ENCODE results near the gene EDIL3.
"Not testable (repeated sequence)": the region's sequence is repeated elsewhere in the genome, so short reads cannot be mapped to it uniquely, and the experiment has no call there.

The EDIL3 gene

DNA sequence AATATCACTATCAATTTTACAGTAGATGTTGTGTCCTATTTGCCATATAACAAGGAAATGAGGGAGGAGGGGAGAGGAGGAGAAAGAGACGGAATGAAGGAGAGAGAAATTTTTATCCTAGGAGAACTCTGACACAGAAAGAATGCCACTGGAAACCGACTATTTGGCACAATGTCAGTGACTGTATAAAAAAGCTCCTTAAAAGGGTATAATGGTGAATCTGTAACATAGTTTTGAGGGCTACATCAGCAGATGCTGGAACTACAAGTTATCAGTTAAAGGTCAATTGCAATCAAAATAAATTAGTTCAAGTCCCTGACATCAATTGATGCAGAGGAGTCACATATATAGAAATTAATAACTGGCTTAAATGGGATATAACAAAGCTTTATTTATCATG is 5.7 kb downstream of the EDIL3 start:
- DNase-seq = no peak

DNA sequence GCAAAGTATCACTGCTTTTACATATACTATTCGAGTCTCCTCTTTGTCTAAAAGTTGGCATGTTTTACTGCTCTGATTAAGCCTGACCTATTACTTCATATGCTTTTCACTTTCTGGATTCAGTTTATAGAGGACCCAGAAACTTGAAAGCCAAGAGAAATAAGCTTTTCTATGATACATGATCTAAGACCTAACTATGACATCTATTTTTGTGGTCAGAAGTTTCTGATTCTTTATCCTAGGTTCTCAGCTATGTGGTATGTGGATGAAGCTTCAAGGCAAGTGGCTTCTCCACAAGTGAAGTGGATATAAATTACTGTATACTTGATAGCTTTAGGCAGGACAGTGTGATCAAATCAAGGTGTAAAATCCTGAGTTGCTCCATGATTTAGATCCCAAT is 6.3 kb downstream of the EDIL3 start:
- no peak for DNase-seq

- no peak for DNase-seq
Measured at GRCh38 chr5:84376346-84376745, 8.3 kb downstream of the EDIL3 start.

DNA sequence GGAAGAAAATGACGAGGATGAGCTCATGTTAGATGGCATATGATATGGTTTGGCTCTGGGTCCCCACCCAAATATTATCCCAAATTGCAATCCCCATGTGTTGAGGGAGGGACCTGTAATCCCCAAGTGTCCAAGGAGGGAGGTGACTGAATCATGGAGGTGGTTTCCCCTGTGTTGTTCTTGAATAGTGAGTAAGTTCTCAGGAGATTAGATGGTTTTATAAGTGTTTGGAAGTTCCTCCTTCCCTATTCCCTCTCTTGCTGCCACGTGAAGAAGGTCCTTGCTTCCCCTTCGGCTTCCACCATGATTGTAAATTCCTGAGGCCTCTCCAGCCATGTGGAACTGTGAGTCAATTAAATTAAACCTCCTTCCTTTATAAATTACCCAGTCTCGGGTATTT is 10.1 kb downstream of the EDIL3 start:
- DNase-seq = no peak

DNA sequence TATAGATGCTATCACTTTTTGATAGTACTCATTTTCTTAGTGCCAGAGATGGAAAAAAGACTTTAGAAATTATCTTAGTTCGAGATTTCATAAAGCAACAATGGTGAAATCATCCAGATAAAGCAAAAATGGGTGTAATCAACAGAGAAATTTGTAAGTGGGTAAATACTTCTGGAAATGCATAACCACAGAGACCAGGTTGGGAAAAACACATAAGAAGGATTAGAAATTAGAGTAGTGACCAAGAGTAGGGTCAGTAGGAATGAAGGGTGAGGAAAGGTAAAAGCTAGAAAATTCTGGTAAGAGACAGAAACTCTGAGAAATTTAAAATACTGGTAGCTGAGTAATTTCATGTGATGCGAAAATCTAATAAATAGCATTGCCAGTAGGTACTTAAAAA is 11.2 kb downstream of the EDIL3 start:
- DNase-seq = no peak

- no peak for DNase-seq
Measured at GRCh38 chr5:84372066-84372695, 12.5 kb downstream of the EDIL3 start.

DNA sequence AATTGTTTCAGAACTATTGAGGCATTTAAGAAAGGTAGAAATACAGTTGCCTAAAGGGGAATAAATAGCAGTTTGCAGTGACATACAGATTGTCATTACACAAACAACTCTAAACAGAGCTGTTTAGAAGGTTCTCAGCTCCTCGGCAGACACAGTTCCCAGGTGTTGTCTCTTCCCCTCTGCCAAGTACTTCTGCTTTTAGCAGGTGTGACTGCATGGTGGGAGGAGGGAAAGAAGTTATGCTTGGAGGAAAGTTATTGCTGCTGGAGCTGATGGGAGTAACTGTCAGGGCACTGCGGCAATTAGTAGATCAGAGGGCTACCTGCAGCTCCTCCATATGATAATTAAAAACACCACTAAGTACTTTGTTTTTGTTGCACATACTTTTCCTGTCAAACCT is 14.5 kb downstream of the EDIL3 start:
- DNase-seq = no peak

GRCh38 chr5:84364043-84364442 is 20.6 kb downstream of the EDIL3 start:
- DNase-seq = no peak

DNA sequence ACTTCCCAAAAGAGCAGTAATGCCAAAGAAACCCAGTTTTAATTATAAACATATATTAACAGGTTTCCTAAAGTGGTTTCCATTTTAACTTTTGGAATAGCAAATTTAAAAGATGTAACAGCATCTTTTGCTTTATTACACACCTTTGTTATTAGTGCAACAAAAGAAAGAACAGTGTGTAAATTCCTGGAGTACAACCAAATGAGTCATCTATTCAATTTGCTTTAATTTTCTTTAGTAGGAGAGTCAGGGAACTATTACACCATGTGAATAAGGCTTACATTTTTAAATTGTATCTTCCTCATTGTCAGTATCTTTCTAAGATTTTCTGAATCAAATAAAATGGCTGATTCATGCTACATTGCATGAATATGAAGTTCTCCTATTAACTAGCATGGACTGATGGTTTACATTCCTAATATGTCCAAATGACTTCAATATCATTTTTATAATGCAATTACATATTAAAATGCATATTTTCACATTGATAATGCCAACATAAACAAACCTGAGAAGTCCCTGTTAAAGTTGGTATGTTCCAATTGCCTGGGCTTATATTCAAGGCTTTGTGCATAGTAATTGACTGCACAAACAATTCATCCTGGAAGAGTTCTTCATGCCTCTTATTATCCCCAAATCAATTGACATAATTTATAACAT is 22.5 kb downstream of the EDIL3 start:
- DNase-seq = no peak

GRCh38 chr5:84361572-84361971 is 23.1 kb downstream of the EDIL3 start:
- no peak for DNase-seq

DNA sequence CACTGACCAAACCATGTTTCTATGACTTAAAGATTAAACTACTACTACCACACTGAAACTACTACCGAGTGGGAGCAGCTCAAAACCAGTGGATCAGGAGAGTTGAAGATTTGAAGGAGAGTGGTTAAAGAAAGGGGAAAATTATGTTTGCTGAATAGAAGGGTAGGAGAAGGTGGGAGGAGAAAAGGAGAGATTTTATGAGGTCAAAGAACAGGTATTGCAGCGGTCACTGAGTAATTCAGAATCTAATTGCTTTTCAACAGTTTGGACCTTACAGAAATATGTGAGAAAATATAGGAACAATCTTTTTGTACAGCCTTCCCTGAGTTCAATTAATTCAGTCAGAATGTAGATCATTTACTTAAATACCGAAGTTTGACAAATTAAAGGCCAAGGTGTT is 24.6 kb downstream of the EDIL3 start:
- DNase-seq = no peak

DNA sequence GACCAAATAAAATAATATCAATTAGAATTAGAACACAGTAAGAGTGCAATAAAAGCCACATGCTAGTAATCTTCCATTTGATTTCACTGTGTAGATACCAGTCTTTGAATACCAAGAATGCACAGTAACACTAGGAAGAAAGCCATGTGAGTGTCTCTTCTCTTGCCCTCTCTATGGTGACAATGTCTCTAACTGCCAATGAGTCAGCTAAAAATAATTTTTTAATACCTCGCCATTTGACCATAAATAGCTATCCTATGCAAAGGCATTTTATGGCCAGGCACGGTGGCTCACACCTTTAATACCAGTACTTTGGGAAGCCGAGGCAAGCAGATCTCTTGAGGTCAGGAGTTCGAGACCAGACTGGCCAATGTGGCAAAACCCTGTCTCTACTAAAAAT is 30.6 kb downstream of the EDIL3 start:
- DNase-seq = no peak

- DNase-seq = no peak
Measured at GRCh38 chr5:84344788-84345187, 39.9 kb downstream of the EDIL3 start.

GRCh38 chr5:84343171-84343570 is 41.5 kb downstream of the EDIL3 start:
- DNase-seq = no peak

DNA sequence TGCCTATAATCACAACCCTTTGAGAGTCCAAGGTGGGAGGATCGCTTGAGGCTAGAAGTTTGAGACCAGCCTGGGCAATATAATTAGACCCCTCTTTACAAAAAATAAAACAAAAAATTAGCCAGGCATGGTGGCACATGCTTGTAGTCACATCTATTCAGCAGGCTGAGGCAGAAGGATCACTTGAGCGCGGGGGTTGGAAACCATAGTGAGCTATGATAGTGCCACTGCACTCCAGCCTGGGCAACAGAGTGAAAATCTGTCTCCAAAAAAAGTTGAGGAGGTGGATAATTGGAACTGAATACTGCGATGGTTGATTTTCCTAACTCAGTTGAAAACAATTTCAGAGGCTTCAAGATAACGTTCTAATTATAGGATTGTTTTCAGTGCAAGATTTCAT is 52.6 kb downstream of the EDIL3 start:
- DNase-seq = no peak

GRCh38 chr5:84327591-84327990 is 57.1 kb downstream of the EDIL3 start:
- DNase-seq = no peak

DNA sequence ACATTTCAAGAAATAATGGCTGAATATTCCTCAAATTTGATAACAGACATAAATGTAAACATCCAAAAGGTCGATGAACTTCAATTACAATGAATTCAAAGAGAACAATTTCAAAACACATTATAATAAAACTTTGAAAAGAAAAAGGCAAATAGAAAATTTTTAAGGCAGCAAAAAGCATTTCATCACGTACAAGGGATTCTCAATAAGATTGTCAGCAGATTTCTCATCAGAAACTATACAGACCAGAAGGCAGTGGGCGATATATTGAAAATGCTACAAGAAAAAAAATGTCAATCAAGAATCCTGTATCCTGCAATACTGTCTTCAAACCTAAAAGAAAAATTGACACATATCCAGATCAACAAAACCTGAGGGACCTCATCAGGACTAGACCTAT is 62.0 kb downstream of the EDIL3 start:
- no peak for DNase-seq

DNA sequence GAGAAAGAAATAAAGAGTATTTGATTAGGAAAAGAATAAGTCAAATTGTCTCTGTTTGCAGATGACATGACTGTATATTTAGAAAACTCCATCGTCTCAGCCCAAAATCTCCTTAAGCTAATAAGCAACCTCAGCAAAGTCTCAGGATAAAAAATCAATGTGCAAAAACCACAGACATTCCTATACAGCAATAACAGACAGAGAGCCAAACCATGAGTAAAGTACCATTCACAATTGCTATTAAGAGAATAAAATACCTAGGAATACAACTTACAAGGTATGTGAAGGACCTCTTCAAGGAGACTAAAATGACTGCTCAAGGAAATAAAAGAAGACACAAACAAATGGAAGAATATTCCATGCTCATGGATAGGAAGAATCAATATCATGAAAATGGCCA is 66.9 kb downstream of the EDIL3 start:
- not testable (repeated sequence) for DNase-seq

DNA sequence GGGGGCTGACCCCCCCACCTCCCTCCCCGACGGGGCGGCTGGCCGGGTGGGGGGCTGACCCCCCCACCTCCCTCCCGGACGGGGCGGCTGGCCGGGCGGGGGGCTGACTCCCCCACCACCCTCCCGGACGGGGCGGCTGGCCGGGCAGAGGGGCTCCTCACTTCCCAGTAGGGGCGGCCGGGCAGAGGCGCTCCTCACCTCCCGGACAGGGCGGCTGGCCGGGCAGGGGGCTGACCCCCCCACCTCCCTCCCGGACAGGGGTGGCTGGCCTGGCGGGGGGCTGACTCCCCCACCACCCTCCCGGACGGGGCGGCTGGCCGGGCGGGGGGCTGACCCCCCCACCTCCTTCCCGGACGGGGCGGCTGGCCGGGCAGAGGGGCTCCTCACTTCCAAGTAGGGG is 72.4 kb downstream of the EDIL3 start:
- DNase-seq = not testable (repeated sequence)

- DNase-seq = not testable (repeated sequence)
Measured at GRCh38 chr5:84309850-84310249, 74.8 kb downstream of the EDIL3 start.

GRCh38 chr5:84306601-84307000 is 78.1 kb downstream of the EDIL3 start:
- no peak for DNase-seq

DNA sequence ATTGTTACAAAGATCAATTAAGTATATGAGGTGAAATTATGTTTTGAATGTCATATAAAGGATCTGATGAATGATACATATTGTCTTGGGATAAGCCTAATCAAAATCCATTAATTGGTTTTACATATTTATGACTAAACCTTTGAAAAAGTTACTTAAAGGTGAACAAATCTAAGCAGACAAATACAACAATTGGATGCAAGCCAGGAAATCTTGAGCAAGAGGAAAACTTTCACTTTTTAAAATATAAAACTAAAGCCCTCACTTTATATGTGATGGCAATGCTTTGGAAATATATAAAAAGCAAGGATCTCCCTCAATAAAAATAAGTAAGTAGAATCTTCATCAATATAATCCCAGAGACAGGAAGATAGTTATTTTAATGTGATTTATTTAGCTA is 80.1 kb downstream of the EDIL3 start:
- DNase-seq = no peak

DNA sequence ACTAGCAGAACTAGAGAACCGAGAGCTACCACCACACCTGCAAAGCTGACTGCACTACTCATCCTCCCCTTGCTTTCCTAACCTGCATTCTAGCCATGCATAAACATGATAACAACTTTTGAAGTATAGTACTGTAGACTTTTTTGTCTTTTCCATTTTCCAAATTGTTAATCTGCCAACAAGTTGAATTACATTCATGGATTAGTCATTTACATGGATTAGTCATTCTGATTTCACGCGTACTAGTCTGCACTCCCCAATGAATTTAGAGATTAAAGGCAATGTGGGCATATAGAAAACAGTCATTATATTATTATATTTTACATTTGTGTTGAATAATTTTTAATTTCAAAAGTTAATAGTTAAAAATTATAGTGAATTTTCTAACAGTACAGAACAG is 81.4 kb downstream of the EDIL3 start:
- DNase-seq = no peak

- no peak for DNase-seq
Measured at GRCh38 chr5:84301535-84301934, 83.1 kb downstream of the EDIL3 start.

GRCh38 chr5:84299959-84300358 is 84.7 kb downstream of the EDIL3 start:
- DNase-seq = no peak
